ENCODE data around the gene ZFHX3. TPM values are rescaled to one million over a fixed set of nuclear protein-coding genes. Genes with fewer than 3 reads are reported as not detected.

Gene ZFHX3
- total and polyA plus RNA-seq, 10 of the 15 experiments (the other 5 are each of a cell fraction or from before 2014, with no cell fraction given), result 0.68 to 8.6 (median 2.0) TPM

DNA sequence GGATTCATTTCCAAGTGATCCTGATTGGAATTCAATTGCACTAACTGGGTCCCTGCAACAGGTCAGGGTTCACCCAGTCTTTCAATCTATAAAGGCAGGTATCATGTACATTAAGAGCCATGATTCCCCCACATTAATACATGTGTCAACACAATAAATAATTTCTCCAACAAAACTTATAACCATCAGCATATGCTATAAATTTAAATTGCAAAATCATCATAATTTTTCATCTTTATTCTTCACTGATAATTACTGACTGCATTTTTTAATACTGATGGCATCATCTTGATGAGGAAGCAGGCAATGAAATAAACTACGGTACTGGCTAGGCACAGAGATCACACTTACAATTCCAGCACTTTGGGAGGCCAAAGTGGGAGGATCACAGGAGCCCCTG lies 59.4 kb downstream of the ZFHX3 start:
- intact Hi-C loops (cut with micrococcal nuclease; ENCODE audit: unreplicated experiment) (no loop called here), in situ Hi-C loops (cut with MboI) (no loop called here)
- no peak for DNase-seq (ENCODE audit: low read depth, low spot score)
- H3K27ac ChIP-seq (ENCODE audit: control insufficient read depth, insufficient read depth), result no peak overlapping the region
- ChIA-PET RAD21 (ENCODE audit: unreplicated experiment) (no interaction called here), CTCF (no interaction called here), POLR2A (interaction anchor here (0.8 kb wide), 1 partner anchor 9 kb away, joined by 3 read pairs; no protein-coding TSS in a partner anchor), SMC1A (ENCODE audit: uncharacterized antibody, unreplicated experiment) (no interaction called here)
- FAIRE-seq, result no peak
- no peaks in the 10 kb centered on the region; the same call in 1 of the 2 replicates for H3K79me2 ChIP-seq (ENCODE audit: control insufficient read depth, insufficient read depth, low read length)
- H3K9me3 ChIP-seq (replicated peaks; ENCODE audit: control insufficient read depth, insufficient read depth, low read length), result no peaks in the 10 kb centered on the region
- 97% methylated on average over 1 of the region's 1 CpG for WGBS (ENCODE audit: insufficient coverage, insufficient replicate concordance, low lambda C conversion rate, missing lambda C conversion rate)
- H3K9ac ChIP-seq (ENCODE audit: control insufficient read depth, insufficient read depth, low read length), result no peak overlapping the region
- H3K4me2 ChIP-seq (ENCODE audit: control insufficient read depth, insufficient read depth), result no peak overlapping the region
- H2AFZ ChIP-seq (ENCODE audit: control insufficient read depth, low read depth, low read length), result no peak overlapping the region
- H3K36me3 ChIP-seq (ENCODE audit: control insufficient read depth in 2 of 2, insufficient read depth in 2 of 2, low read length in 1 of 2), result no peaks in the 10 kb centered on the region
- H3K27me3 ChIP-seq (replicated peaks in 1 of 2; ENCODE audit: control insufficient read depth in 2 of 2, insufficient read depth in 2 of 2, low read length in 1 of 2), result no peaks in the 10 kb centered on the region
- no TSS peak for BruUV-seq (replicated peaks)
- H3K4me3 ChIP-seq, result no peak overlapping the region
- TF ChIP-seq MLLT1 (IDR thresholded peaks at IDR 0.05) (no peak), MYC (IDR thresholded peaks at IDR 0.05; ENCODE audit: insufficient read depth, insufficient read length, insufficient replicate concordance, low read length, severe bottlenecking) (no peak), RBBP5 (conservative IDR thresholded peaks at IDR 0.05) (no peak), IKZF2 (IDR thresholded peaks at IDR 0.05) (no peak), BRCA1 (IDR thresholded peaks at IDR 0.05; ENCODE audit: low read depth, low read length) (no peak), POLR2AphosphoS5 (IDR thresholded peaks at IDR 0.05; ENCODE audit: low read length) (no peak), PAX5 (IDR thresholded peaks at IDR 0.05; ENCODE audit: borderline replicate concordance, low read depth, low read length) (no peak), ZBED1 (IDR thresholded peaks at IDR 0.05; ENCODE audit: borderline replicate concordance) (no peak), MAX (IDR thresholded peaks at IDR 0.05; ENCODE audit: low read depth, low read length) (no peak), MTA2 (IDR thresholded peaks at IDR 0.05; ENCODE audit: low read depth) (no peak), TAF1 (IDR thresholded peaks at IDR 0.05; ENCODE audit: borderline replicate concordance, low read depth, low read length) (no peak), YBX1 (IDR thresholded peaks at IDR 0.05) (no peak), STAT1 (conservative IDR thresholded peaks at IDR 0.05) (no peak), ATF7 (IDR thresholded peaks at IDR 0.05; ENCODE audit: low read depth) (no peak)
- TF ChIP-seq, protein P1, sequence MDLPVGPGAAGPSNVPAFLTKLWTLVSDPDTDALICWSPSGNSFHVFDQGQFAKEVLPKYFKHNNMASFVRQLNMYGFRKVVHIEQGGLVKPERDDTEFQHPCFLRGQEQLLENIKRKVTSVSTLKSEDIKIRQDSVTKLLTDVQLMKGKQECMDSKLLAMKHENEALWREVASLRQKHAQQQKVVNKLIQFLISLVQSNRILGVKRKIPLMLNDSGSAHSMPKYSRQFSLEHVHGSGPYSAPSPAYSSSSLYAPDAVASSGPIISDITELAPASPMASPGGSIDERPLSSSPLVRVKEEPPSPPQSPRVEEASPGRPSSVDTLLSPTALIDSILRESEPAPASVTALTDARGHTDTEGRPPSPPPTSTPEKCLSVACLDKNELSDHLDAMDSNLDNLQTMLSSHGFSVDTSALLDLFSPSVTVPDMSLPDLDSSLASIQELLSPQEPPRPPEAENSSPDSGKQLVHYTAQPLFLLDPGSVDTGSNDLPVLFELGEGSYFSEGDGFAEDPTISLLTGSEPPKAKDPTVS (IDR thresholded peaks at IDR 0.05; ENCODE audit: low read depth, low read length), result no peak
- TF ChIP-seq, protein P2, sequence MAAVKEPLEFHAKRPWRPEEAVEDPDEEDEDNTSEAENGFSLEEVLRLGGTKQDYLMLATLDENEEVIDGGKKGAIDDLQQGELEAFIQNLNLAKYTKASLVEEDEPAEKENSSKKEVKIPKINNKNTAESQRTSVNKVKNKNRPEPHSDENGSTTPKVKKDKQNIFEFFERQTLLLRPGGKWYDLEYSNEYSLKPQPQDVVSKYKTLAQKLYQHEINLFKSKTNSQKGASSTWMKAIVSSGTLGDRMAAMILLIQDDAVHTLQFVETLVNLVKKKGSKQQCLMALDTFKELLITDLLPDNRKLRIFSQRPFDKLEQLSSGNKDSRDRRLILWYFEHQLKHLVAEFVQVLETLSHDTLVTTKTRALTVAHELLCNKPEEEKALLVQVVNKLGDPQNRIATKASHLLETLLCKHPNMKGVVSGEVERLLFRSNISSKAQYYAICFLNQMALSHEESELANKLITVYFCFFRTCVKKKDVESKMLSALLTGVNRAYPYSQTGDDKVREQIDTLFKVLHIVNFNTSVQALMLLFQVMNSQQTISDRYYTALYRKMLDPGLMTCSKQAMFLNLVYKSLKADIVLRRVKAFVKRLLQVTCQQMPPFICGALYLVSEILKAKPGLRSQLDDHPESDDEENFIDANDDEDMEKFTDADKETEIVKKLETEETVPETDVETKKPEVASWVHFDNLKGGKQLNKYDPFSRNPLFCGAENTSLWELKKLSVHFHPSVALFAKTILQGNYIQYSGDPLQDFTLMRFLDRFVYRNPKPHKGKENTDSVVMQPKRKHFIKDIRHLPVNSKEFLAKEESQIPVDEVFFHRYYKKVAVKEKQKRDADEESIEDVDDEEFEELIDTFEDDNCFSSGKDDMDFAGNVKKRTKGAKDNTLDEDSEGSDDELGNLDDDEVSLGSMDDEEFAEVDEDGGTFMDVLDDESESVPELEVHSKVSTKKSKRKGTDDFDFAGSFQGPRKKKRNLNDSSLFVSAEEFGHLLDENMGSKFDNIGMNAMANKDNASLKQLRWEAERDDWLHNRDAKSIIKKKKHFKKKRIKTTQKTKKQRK (IDR thresholded peaks at IDR 0.05; ENCODE audit: low read depth, low read length), result no peak
- H4K20me1 ChIP-seq (ENCODE audit: control insufficient read depth, insufficient read depth), result no peaks in the 10 kb centered on the region
- no peaks in the 10 kb centered on the region for H3K4me1 ChIP-seq (ENCODE audit: control insufficient read depth, insufficient read depth, low read length)
- ATAC-seq, result no peak
